Measurements from ENCODE around the gene PTPN12.

DNA sequence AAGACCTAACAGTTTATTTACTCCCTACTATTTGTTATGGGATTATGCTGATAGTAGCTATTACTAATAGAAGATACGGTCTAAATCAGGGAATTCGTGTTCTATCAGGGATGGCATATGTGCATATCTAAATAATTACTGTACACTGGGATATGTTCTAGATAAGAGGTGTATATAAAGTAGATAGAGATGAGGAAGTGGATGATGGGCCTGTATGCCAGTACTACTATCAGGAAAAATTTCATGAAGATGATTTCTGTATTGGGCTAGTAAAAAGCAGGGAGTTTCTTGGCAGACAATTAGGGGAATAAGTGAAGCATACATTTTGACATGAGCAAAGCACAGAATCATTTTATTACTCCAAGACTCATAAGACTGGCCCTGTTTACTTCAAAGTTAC is 26.2 kb downstream of the PTPN12 start:
- TF ChIP-seq, protein P1, sequence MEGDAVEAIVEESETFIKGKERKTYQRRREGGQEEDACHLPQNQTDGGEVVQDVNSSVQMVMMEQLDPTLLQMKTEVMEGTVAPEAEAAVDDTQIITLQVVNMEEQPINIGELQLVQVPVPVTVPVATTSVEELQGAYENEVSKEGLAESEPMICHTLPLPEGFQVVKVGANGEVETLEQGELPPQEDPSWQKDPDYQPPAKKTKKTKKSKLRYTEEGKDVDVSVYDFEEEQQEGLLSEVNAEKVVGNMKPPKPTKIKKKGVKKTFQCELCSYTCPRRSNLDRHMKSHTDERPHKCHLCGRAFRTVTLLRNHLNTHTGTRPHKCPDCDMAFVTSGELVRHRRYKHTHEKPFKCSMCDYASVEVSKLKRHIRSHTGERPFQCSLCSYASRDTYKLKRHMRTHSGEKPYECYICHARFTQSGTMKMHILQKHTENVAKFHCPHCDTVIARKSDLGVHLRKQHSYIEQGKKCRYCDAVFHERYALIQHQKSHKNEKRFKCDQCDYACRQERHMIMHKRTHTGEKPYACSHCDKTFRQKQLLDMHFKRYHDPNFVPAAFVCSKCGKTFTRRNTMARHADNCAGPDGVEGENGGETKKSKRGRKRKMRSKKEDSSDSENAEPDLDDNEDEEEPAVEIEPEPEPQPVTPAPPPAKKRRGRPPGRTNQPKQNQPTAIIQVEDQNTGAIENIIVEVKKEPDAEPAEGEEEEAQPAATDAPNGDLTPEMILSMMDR (IDR thresholded peaks at IDR 0.05): no peak
- no peak for TF ChIP-seq POLR2A (IDR thresholded peaks at IDR 0.05)

All from breast epithelium (tissue), 3 donors.